ENCODE measurements around the gene ANKH. TPM values are rescaled to one million over a fixed set of nuclear protein-coding genes. Genes with fewer than 3 reads are reported as not detected.
"Not testable (repeated sequence)": the region's sequence is repeated elsewhere in the genome, so short reads cannot be mapped to it uniquely, and the experiment has no call there.

ANKH gene
- total and polyA plus RNA-seq, 2 of the 13 experiments (the other 11 are each of a cell fraction or from before 2014, with no cell fraction given), result 25.0 to 36.0 TPM

GRCh38 chr5:14838396-14839319 is 32.9 kb downstream of the ANKH start:
- 93% methylated on average over 15 of the region's 15 CpGs for WGBS (ENCODE audit: low lambda C conversion rate)
- 0 out of 5 replicates have a peak, but pooled peaks cover 0 to 6% of the 10 kb centered on the region in 2 experiments for H3K36me3 ChIP-seq (replicated peaks in 1 of 2; ENCODE audit: control insufficient read depth in 1 of 2, insufficient read depth in 2 of 2, low read length in 2 of 2)
- no peak overlapping the region for H2AFZ ChIP-seq (ENCODE audit: low read length)
- no peak overlapping the region for H3K9ac ChIP-seq (ENCODE audit: insufficient read depth, low read depth, low read length)
- H3K4me3 ChIP-seq (replicated peaks in 1 of 3; ENCODE audit: insufficient read depth in 1 of 3, low read depth in 2 of 3, low read length in 3 of 3), result no peak overlapping the region
- intact Hi-C loops (cut with micrococcal nuclease; ENCODE audit: unreplicated experiment) (no loop called here), in situ Hi-C loops (cut with HindIII; ENCODE audit: extremely low pct_ligation_motif_present, low pct_unique_long_range_greater_than_20kb) (no loop called here)
- H3K27me3 ChIP-seq (ENCODE audit: control insufficient read depth in 1 of 2, insufficient read depth in 2 of 2, low read length in 2 of 2), result no peaks in the 10 kb centered on the region
- FAIRE-seq (no peak), DNase-seq (ENCODE audit: low spot score) (no peak), ATAC-seq (no peak)
- H3K4me1 ChIP-seq (ENCODE audit: insufficient read depth, low read length), result peaks cover 20% of the 10 kb centered on the region
- H4K20me1 ChIP-seq (ENCODE audit: insufficient read depth, low read length), result peaks cover 4% of the 10 kb centered on the region; the same call in 1 of the 2 replicates
- H3K4me2 ChIP-seq (ENCODE audit: low read depth, low read length), result no peak overlapping the region
- ChIA-PET CTCF (ENCODE audit: low intra/inter-chr PET ratio, low total read pairs) (no interaction called here), POLR2A (no interaction called here)
- peaks cover 2% of the 10 kb centered on the region for H3K79me2 ChIP-seq (ENCODE audit: insufficient read depth, low read length)
- no peak overlapping the region for H3K27ac ChIP-seq (ENCODE audit: extremely low read length, insufficient read depth, low read length)
- 0 out of 2 replicates have a peak, but pooled peaks have one; percentile 11 for TF ChIP-seq CTCF (CRISPR knock-in tag; IDR thresholded peaks at IDR 0.05)
- no peak for TF ChIP-seq ZBTB20 (CRISPR knock-in tag; IDR thresholded peaks at IDR 0.05; ENCODE audit: borderline replicate concordance, low read depth)
- no TSS peak for BruUV-seq (replicated peaks)
- no peaks in the 10 kb centered on the region for H3K9me3 ChIP-seq (ENCODE audit: low read length)

GRCh38 chr5:14837423-14838122 is 34.0 kb downstream of the ANKH start:
- H3K9me3 ChIP-seq (ENCODE audit: low read length); in situ Hi-C loops (cut with HindIII; ENCODE audit: extremely low pct_ligation_motif_present, low pct_unique_long_range_greater_than_20kb); BruUV-seq (replicated peaks); ATAC-seq; H3K79me2 ChIP-seq (ENCODE audit: insufficient read depth, low read length); CTCF ChIA-PET (ENCODE audit: low intra/inter-chr PET ratio, low total read pairs); intact Hi-C loops (cut with micrococcal nuclease; ENCODE audit: unreplicated experiment); H4K20me1 ChIP-seq (ENCODE audit: insufficient read depth, low read length); H3K4me3 ChIP-seq (replicated peaks in 1 of 3; ENCODE audit: insufficient read depth in 1 of 3, low read depth in 2 of 3, low read length in 3 of 3); H3K36me3 ChIP-seq (replicated peaks in 1 of 2; ENCODE audit: control insufficient read depth in 1 of 2, insufficient read depth in 2 of 2, low read length in 2 of 2); H3K27me3 ChIP-seq (ENCODE audit: control insufficient read depth in 1 of 2, insufficient read depth in 2 of 2, low read length in 2 of 2); H3K27ac ChIP-seq (ENCODE audit: extremely low read length, insufficient read depth, low read length); FAIRE-seq; H3K4me2 ChIP-seq (ENCODE audit: low read depth, low read length); POLR2A ChIA-PET; DNase-seq (ENCODE audit: low spot score); H2AFZ ChIP-seq (ENCODE audit: low read length); H3K9ac ChIP-seq (ENCODE audit: insufficient read depth, low read depth, low read length): not testable (repeated sequence)
- 93% methylated on average over 7 of the region's 7 CpGs for WGBS (ENCODE audit: low lambda C conversion rate)
- peaks cover 13% of the 10 kb centered on the region for H3K4me1 ChIP-seq (ENCODE audit: insufficient read depth, low read length)
